ENCODE measurements around the gene PRDM16.

Gene PRDM16

GRCh38 chr1:3068564-3069431 is at the start of gene PRDM16:
PRDM16 (plus strand) TSS chr1:3069203; CDS start chr1:3069260, 57 bp downstream.
- DNase-seq, result peak; percentile 74

GRCh38 chr1:3019516-3020051 is 49.4 kb upstream of the PRDM16 start:
- DNase-seq, result no peak

- no peak for DNase-seq
These were observed 48.6 kb upstream of the PRDM16 start for GRCh38 chr1:3020263-3020909.

GRCh38 chr1:3021233-3021671 is 47.8 kb upstream of the PRDM16 start, which contains the start of gene ACTRT2:
ACTRT2 (plus strand) TSS chr1:3021467; CDS start chr1:3021687, 220 bp downstream.
- no peak for DNase-seq

GRCh38 chr1:3021801-3022401 is 47.1 kb upstream of the PRDM16 start:
- DNase-seq, result no peak

- DNase-seq, result no peak
These were observed 46.5 kb upstream of the PRDM16 start for GRCh38 chr1:3022511-3022973.

GRCh38 chr1:3022976-3023375 is 46.0 kb upstream of the PRDM16 start:
- no peak for DNase-seq

- no peak for DNase-seq
These were observed 45.0 kb upstream of the PRDM16 start for GRCh38 chr1:3024019-3024418.

- DNase-seq, result no peak
These were observed 44.4 kb upstream of the PRDM16 start for GRCh38 chr1:3024588-3024987.

GRCh38 chr1:3026124-3026523 is 42.9 kb upstream of the PRDM16 start:
- no peak for DNase-seq

- no peak for DNase-seq
These were observed 42.2 kb upstream of the PRDM16 start for GRCh38 chr1:3026581-3027391.

- no peak for DNase-seq
These were observed 41.2 kb upstream of the PRDM16 start for GRCh38 chr1:3027611-3028371.

- peak; percentile 56 for DNase-seq
These were observed 40.3 kb upstream of the PRDM16 start for GRCh38 chr1:3028531-3029282.

GRCh38 chr1:3029481-3029961 is 39.5 kb upstream of the PRDM16 start:
- no peak for DNase-seq

- DNase-seq, result peak; percentile 47
These were observed 38.9 kb upstream of the PRDM16 start for GRCh38 chr1:3029991-3030662.

GRCh38 chr1:3030663-3031381 is 38.2 kb upstream of the PRDM16 start:
- no peak for DNase-seq

GRCh38 chr1:3031401-3032221 is 37.4 kb upstream of the PRDM16 start:
- DNase-seq, result no peak

- no peak for DNase-seq
These were observed 36.5 kb upstream of the PRDM16 start for GRCh38 chr1:3032371-3033039.

All from DMS79 treated with DMSO at 0.1 percent for 48 hours (cell line).